Erythroblast (primary cell): ENCODE results near the gene ME3.

Experiments
- GATA1 ChIP-seq: IDR thresholded peaks from 2 replicates; pipeline ENCODE4 v1.6.1; 2011; ENCODE audit warnings: low read depth, mild to moderate bottlenecking, control low read depth, low read length, moderate library complexity
- POLR2A ChIP-seq: IDR thresholded peaks from 2 replicates; pipeline ENCODE4 v1.6.1; 2011; ENCODE audit warnings: mild to moderate bottlenecking, low read length

- TF ChIP-seq POLR2A (no peak), GATA1 (no peak)
These were observed 208.5 kb downstream of the ME3 start for GRCh38 chr11:86463955-86464354.
